Measurements from ENCODE around the gene NPDC1. TPM values are rescaled to one million over a fixed set of nuclear protein-coding genes. Genes with fewer than 3 reads are reported as not detected.
"Not testable (repeated sequence)": the region's sequence is repeated elsewhere in the genome, so short reads cannot be mapped to it uniquely, and the experiment has no call there.

The NPDC1 gene
- polyA plus RNA-seq, 2 of the 4 experiments (the other 2 are of a cell fraction), result 12.7 to 40.6 TPM

- DNase-seq (ENCODE audit: low read depth in 1 of 2, low spot score in 1 of 2) (no peak), FAIRE-seq (no peak), ATAC-seq (no peak)
- Histone ChIP-seq H3K4me2 (no peak overlapping the region), H3K9me3 (no peaks in the 10 kb centered on the region), H3K4me1 (peaks cover 10% of the 10 kb centered on the region), H3K4me3 (no peak overlapping the region), H3K27ac (no peak overlapping the region)
- WGBS (ENCODE audit: missing lambda C conversion rate), result 92% methylated on average over 20 of the region's 24 CpGs
- ChIA-PET CTCF (interaction anchor here (0.6 to 6.1 kb wide), 11 partner anchors 10 to 184 kb away, joined by 3 to 37 read pairs (median 5); partner anchors contain the start of genes ABCA2, AJM1, CLIC3 and NPDC1), POLR2A (interaction anchor here (0.8 kb wide), 1 partner anchor 14 kb away, joined by 3 read pairs; the partner anchor contains the start of gene PAXX)
- TF ChIP-seq HOXB13 (CRISPR knock-in tag; IDR thresholded peaks at IDR 0.05; ENCODE audit: low read depth) (no peak), FOSB (CRISPR knock-in tag; IDR thresholded peaks at IDR 0.05) (no peak), MAFK (IDR thresholded peaks at IDR 0.05; ENCODE audit: partially characterized antibody) (no peak), CHD2 (IDR thresholded peaks at IDR 0.05; ENCODE audit: low read length, partially characterized antibody) (no peak), PBX3 (IDR thresholded peaks at IDR 0.05) (no peak), EHMT2 (IDR thresholded peaks at IDR 0.05; ENCODE audit: low read depth) (no peak), MAX (IDR thresholded peaks at IDR 0.05) (no peak), TFCP2L1 (CRISPR knock-in tag; IDR thresholded peaks at IDR 0.05) (no peak), JUNB (IDR thresholded peaks at IDR 0.05) (no peak), ATOH8 (CRISPR knock-in tag; IDR thresholded peaks at IDR 0.05; ENCODE audit: low read depth) (no peak), KDM5A (IDR thresholded peaks at IDR 0.05) (no peak), ESRRA (IDR thresholded peaks at IDR 0.05; ENCODE audit: borderline replicate concordance, low read length) (no peak), CHD4 (IDR thresholded peaks at IDR 0.05; ENCODE audit: borderline replicate concordance) (no peak), EHF (CRISPR knock-in tag; IDR thresholded peaks at IDR 0.05) (no peak), POLR2A (IDR thresholded peaks at IDR 0.05; ENCODE audit: low read length) (no peak), JUN (IDR thresholded peaks at IDR 0.05) (no peak), PHF8 (IDR thresholded peaks at IDR 0.05; ENCODE audit: borderline replicate concordance, low read depth) (no peak), SMC3 (IDR thresholded peaks at IDR 0.05) (no peak), KDM1A (IDR thresholded peaks at IDR 0.05; ENCODE audit: low read depth) (no peak)
These were observed 39.6 kb downstream of the NPDC1 start for GRCh38 chr9:137006116-137007003.

GRCh38 chr9:137004285-137004684, 41.7 kb downstream of the NPDC1 start:
- H3K9me3 ChIP-seq, ATAC-seq, H3K4me2 ChIP-seq, POLR2A ChIA-PET, H3K4me3 ChIP-seq, FAIRE-seq, H3K27ac ChIP-seq: not testable (repeated sequence)
- CTCF ChIA-PET, result interaction anchor here (1.1 to 6.1 kb wide), 9 partner anchors 8 to 161 kb away, joined by 3 to 37 read pairs (median 5); partner anchors contain the start of genes ABCA2, AJM1 and CLIC3
- peak in 1 of 2 experiments; percentile 34 for DNase-seq (ENCODE audit: low read depth in 1 of 2, low spot score in 1 of 2)
- TF ChIP-seq CTCF (IDR thresholded peaks at IDR 0.05), result peak; percentile 20; the same call in 1 of the 3 replicates
- H3K4me1 ChIP-seq, result peaks cover 15% of the 10 kb centered on the region
- 28% methylated on average over 17 of the region's 17 CpGs for WGBS (ENCODE audit: missing lambda C conversion rate)
